ENCODE measurements around the gene H1-8.
"Not testable (repeated sequence)": the region's sequence is repeated elsewhere in the genome, so short reads cannot be mapped to it uniquely, and the experiment has no call there.

The H1-8 gene

DNA sequence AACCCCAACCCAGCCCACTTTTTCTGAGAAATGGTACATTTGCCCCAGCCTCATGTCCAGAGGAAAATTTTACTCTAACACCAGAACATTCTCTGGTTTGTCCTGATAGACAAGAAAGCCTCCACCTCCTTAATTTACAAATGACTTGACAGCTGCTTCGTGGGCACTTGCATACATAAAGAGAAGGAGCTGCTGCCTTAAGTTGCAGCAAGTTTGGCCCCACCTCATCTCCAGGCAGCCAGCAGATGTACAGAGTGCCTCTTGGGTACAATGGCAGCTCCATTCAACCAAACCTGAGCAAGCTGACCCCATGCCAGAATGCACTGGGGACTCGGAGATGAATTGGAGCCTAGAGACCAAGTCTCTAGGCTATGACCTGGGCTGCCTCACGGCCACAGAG lies 6.2 kb upstream of the H1-8 start:
- no peak for DNase-seq (ENCODE audit: low spot score)
- TF ChIP-seq, protein P1, sequence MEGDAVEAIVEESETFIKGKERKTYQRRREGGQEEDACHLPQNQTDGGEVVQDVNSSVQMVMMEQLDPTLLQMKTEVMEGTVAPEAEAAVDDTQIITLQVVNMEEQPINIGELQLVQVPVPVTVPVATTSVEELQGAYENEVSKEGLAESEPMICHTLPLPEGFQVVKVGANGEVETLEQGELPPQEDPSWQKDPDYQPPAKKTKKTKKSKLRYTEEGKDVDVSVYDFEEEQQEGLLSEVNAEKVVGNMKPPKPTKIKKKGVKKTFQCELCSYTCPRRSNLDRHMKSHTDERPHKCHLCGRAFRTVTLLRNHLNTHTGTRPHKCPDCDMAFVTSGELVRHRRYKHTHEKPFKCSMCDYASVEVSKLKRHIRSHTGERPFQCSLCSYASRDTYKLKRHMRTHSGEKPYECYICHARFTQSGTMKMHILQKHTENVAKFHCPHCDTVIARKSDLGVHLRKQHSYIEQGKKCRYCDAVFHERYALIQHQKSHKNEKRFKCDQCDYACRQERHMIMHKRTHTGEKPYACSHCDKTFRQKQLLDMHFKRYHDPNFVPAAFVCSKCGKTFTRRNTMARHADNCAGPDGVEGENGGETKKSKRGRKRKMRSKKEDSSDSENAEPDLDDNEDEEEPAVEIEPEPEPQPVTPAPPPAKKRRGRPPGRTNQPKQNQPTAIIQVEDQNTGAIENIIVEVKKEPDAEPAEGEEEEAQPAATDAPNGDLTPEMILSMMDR (IDR thresholded peaks at IDR 0.05), result no peak
- no peak overlapping the region for H3K27ac ChIP-seq
- no peak overlapping the region for H3K4me3 ChIP-seq

DNA sequence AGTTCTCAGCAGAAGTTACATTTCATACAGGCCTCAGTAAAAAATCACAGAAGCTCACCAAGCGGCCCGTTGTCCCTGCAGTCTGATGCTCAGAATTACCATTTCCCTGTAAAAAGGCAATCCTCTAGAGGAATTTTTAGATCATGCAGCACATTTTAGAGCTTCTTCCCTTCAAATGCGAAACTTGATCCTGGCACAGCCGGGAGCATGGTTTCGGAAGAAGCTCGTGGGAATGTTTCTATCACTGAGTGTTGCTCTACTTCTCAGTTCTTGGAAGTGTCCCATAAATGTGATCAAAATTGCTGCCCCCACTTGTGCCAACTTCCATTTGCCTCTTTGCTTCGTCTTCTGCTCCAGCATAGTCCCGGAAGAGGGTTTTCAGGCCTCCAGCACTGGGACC lies 3.8 kb upstream of the H1-8 start:
- Histone ChIP-seq H3K4me3 (no peak overlapping the region), H3K27ac (no peak overlapping the region)
- TF ChIP-seq, protein P1 (IDR thresholded peaks at IDR 0.05), result no peak
- no peak for DNase-seq (ENCODE audit: low spot score)

DNA sequence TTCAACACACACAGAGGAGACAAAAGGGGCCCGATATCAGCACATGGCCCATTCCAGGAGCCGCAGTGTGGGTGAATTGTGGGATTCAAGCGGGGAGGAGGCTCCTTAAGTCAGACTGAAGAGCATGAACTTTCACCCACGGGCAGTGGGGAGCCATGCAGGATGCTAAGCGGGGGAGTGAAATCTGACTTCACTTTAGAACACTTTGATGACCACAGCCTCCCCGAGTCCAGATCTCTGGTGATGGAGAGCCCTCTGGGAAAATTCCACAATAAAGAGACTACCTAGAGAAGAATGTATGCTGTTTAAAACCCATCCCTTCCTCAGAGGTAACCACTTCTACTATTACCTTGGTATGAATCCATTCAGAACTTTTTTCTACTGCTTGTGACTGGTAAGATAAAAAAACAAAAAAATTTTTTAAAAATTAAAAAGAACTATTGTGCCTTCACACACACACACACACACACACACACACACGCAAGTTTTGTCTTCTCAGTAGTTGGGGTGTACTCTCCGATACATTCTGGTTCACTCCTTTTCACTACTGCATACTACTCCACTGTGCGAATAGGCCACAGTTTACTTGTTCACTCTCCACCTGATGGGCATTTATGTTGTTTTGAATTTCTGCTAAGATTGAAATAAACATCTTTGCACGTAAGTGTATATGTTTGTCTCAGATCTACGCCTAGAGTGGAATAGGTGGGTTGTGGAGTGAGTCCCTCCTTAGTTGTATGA lies 2.0 kb upstream of the H1-8 start:
- no peak for DNase-seq (ENCODE audit: low spot score)
- TF ChIP-seq, protein P1 (IDR thresholded peaks at IDR 0.05), result no peak
- Histone ChIP-seq H3K27ac (no peak overlapping the region), H3K4me3 (no peak overlapping the region)

GRCh38 chr3:129542747-129543146 lies 228 bp upstream of the H1-8 start:
- H3K27ac ChIP-seq, result no peak overlapping the region
- TF ChIP-seq, protein P1 (IDR thresholded peaks at IDR 0.05), result no peak
- no peak for DNase-seq (ENCODE audit: low spot score)
- H3K4me3 ChIP-seq, result no peak overlapping the region

GRCh38 chr3:129543999-129544398 lies 1.0 kb downstream of the H1-8 start:
- Histone ChIP-seq H3K4me3 (no peak overlapping the region), H3K27ac (no peak overlapping the region)
- TF ChIP-seq, protein P1 (IDR thresholded peaks at IDR 0.05), result no peak
- DNase-seq (ENCODE audit: low spot score), result no peak

DNA sequence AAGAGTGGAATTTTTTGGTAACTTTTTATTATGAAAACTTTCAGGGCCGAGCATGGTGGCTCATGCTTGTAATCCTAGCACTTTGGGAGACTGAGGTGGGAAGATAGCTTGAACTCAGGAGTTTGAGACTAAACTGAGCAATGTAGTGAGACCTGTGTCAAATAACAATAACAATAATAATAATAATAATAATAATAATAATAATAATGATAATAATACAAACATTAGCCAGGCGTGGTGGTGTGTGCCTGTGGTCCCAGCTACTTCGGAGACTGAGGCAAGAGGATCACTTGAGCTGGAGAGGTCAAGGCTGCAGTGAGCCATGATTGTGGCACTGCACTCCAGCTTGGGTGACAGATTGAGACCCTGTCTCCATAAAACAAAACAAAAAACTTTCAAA lies 3.0 kb downstream of the H1-8 start:
- H3K27ac ChIP-seq; H3K4me3 ChIP-seq; DNase-seq (ENCODE audit: low spot score): not testable (repeated sequence)

GRCh38 chr3:129547241-129547640 lies 4.3 kb downstream of the H1-8 start:
- DNase-seq (ENCODE audit: low spot score), result no peak
- TF ChIP-seq, protein P1 (IDR thresholded peaks at IDR 0.05), result no peak
- no peak overlapping the region for H3K27ac ChIP-seq
- H3K4me3 ChIP-seq, result no peak overlapping the region
